NCI-H1694 (cell line): Measurements from ENCODE around the gene NDUFB8.

Source experiments
- DNase-seq: peaks from one replicate; lab custom pipeline; 2025; lab: John Stamatoyannopoulos, UW

Gene NDUFB8

DNA sequence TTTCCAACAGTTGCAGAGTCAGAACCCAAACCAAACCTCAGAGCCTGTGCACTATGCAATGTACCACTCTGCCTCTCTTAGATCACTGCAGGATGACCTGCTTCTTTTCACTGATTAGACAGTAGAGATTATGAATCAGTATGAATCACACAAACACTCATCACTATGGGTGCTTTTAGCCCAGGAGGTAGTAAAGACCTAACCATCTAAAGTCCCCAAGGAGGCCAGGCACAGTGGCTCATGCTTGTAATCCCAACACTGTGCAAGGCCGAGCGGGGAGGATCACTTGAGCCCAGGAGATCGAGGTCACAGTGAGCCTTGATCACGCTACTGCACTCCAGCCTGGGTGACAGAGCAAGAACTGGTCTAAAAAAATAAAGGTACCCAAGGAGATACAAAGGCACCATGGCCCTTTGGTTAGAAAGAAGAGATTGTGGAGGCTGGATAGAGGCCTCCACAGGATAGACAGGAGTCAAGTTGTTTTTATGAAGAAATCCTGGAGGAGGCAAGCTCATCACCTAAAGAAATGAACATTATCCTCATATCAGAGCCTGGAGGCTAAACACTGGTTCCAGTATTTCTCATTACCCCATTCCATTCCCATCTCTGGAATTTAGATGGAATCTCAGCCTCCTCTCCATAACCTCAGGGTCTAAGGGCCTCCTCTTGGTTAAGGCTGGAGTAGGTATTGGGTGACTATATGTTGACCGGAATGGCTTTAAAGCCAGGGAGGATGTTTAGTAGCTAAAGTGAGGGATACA lies 22.9 kb downstream of the NDUFB8 start:
- no peak for DNase-seq

DNA sequence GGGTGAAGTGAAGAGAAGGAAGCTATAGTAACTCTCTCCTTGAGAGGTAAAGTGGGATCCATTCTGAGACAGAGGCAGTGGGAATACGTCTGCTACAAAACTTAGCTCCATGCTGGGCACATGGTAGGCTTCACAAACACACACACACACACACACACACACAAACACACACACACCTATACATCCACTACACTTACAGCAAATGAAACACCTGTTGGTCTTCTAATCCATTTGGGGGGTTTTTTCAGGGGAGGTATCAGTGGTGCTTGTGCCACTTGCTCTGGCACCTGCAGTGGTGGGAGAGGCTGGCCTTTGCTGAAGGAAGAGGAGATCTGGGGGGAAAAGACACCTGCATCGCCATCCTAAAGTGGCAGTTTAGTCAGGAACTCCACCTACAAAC lies 24.5 kb downstream of the NDUFB8 start:
- DNase-seq = no peak

DNA sequence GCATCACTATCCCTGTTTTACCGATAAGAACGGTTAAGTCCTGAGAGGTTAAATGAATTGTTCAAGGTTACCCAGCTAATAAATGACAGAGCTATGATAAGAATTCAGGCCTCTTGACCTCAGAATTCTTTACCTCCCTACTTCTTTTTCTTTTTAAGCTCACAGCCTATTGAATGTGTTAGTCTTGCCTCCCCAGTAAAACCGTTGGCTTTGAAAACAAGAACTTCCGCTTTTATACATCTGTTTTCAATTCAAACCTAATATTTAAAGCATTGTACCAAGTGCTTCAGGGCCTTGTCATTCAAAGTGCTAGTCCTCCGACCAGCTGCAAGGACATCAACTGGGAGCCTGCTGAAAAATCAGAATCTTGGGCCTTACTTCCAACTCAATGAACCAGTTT lies 25.6 kb downstream of the NDUFB8 start:
- DNase-seq = no peak

DNA sequence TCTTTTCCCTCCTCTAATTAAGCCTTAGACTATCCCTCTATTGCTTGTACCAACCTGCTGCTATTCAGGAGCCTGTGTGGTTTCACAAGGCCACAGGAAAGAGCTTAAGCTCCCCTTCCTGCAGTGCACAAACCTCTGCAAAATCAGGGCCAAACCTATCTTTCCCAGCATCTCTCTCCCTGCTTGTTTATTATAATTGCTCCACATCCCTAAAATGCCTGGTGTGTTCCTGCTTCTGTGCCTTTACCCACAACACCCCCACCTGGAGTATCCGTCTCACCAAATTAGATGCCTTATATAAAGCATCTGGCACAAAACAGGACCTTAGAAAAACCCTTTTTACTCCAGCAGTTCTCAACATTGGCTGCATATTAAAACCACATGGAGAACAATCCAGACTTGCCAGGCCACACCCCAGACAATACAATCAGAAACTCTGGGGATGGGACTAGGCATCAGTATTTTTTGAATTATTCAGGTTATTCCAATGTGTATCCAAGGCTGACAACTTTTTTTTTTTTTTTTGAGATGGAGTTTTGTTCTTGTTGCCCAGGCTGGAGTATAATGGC lies 26.7 kb downstream of the NDUFB8 start:
- DNase-seq = no peak

- no peak for DNase-seq
Observed at GRCh38 chr10:100501423-100501822, 28.2 kb downstream of the NDUFB8 start.

DNA sequence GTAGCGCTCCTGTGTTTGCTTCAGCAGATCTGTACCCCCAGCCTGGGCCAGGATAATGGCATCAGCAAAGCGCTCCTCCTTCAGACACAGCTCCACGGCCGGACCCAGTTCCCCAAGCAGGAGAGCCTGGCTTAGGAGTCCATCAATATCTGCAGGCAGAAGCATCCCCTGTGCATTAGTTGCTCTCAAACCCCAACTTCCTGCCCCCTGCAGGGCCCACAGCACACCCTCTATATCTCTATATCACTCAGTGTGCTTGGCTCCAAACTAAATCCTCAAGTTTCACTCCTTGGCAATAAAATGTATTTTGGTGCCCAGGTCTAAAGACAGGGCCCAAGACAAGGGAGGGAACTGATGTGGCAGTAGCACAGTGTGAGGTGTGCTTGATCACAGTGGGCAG lies 31.6 kb downstream of the NDUFB8 start:
- no peak for DNase-seq

- DNase-seq = no peak
Observed at GRCh38 chr10:100496567-100496966, 33.1 kb downstream of the NDUFB8 start.

GRCh38 chr10:100490531-100490930 lies 39.1 kb downstream of the NDUFB8 start:
- no peak for DNase-seq

DNA sequence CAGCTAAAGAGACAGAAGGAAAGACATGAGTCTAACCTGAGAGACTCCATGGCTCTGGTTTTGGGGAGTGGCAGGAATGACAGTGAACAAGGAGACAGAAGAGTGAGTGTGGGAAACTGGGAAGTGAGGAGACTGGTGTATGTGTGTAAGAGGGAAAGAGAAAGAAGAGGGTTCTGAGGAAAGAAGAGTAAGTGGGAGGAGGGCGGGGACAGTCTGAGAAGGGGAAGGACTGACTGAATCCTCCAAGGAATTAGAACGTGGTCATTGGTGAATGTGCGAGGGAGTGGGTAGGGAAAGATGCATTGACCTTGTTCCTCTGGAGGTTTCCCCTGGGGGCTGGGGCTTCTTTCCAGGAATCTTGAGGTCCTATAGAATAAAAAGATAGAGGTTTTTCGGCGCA lies 40.3 kb downstream of the NDUFB8 start:
- DNase-seq = no peak

GRCh38 chr10:100487529-100487928 lies 42.1 kb downstream of the NDUFB8 start:
- DNase-seq = no peak

DNA sequence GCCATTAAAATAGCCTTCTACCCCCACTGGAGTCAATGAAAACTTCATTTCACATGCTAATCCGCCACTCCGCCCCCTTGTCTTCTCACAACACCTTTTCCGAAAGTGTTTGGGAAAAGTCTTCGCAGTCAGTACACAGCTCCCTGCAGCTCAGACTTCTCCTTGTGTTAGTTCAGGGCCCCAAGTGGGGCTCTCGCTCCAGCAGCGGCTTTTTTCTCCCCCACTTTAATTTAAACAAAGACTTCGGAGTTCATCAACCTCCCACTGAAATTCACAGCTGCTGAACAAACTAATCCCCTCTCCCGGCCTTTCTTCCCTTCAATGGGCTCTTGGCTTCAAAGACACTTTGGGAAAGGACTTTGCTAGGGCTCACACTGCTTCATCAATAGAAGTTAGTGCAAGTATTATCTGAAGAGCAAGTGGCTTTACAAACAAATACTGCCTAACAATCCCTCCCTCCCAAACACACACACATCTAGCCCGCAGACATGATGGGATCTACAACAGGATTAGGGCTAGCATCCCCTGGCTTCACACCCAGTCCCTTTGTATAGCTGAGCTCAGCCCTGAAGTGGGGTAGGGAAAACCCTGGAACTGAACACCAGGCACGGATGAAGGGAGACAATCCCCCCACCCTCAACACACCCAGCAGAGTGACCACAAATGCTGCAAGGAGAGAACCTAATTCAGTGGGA lies 43.7 kb downstream of the NDUFB8 start:
- DNase-seq = no peak

DNA sequence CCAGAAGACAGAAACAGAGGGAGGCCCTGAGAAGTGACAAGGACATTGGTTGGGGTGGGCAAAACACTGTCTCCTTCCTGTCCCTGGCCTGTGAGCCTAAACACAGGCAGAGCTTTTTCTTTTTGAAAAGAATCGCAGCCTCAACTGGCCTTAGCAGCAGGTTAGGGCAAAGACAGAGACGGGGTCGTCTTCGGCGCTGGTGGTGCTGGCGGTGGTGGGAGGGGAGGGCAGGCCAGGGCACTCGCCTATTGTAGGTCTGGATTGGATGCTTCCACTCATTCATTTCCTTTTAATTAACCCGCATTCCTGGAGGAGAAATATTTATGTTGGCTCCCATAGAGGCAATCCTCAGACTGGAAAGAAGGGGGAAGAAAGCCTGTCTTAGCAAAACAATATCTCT lies 44.3 kb downstream of the NDUFB8 start:
- DNase-seq = no peak

- DNase-seq = no peak
Observed at GRCh38 chr10:100483876-100484666, 45.6 kb downstream of the NDUFB8 start.

GRCh38 chr10:100482834-100483185 lies 46.9 kb downstream of the NDUFB8 start:
- no peak for DNase-seq

DNA sequence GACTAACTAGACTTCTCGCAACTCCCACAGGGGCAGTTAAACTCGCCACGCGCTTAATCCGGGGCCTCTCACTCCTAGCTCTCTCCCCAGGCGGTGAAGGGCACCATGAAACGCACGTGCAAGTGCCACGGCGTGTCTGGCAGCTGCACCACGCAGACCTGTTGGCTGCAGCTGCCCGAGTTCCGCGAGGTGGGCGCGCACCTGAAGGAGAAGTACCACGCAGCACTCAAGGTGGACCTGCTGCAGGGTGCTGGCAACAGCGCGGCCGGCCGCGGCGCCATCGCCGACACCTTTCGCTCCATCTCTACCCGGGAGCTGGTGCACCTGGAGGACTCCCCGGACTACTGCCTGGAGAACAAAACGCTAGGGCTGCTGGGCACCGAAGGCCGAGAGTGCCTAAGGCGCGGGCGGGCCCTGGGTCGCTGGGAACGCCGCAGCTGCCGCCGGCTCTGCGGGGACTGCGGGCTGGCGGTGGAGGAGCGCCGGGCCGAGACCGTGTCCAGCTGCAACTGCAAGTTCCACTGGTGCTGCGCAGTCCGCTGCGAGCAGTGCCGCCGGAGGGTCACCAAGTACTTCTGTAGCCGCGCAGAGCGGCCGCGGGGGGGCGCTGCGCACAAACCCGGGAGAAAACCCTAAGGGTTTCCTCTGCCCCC lies 47.4 kb downstream of the NDUFB8 start:
- DNase-seq = peak; percentile 30

GRCh38 chr10:100481462-100482081 lies 48.1 kb downstream of the NDUFB8 start:
- peak; percentile 83 for DNase-seq

- no peak for DNase-seq
Observed at GRCh38 chr10:100480002-100480401, 49.7 kb downstream of the NDUFB8 start.

DNA sequence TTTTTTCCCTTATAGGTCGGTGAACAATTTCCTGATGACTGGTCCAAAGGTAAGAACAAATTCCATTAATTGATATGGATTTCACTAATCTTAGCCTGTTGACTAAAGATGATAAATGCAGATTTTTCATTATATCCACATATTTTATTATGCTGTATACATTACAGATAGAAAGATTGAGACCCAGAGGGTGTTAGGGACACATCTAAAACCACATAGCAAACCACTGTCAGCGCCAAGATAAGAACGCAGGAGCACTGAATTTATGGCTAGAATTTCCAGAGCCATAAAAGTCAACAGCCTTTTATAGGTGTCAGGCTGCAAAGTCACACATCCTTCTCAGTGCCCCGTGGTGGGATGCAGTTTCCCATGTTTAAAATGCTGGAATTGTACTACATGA lies 50.6 kb downstream of the NDUFB8 start:
- no peak for DNase-seq

- DNase-seq = no peak
Observed at GRCh38 chr10:100477970-100478369, 51.7 kb downstream of the NDUFB8 start.
